Astrocyte (in vitro differentiated cells and primary cell): ENCODE data around the gene IGF1R. TPM values are rescaled to one million over a fixed set of nuclear protein-coding genes. Genes with fewer than 3 reads are reported as not detected.

Experiments used
- DNase-seq: peaks from one replicate; pipeline ENCODE4 v3.0.0-alpha.2; 2010; ENCODE audit warnings: low read depth
- FAIRE-seq: peaks from 2 replicates; lab custom pipeline; 2011; peaks lifted over from hg19 to GRCh38; lab: Jason Lieb, UNC
- H2AFZ ChIP-seq: 2 replicates; pipeline ENCODE4 v1.6.0; 2012; ENCODE audit warnings: low read depth, low read length, inconsistent platforms
- H3K27ac ChIP-seq: 2 replicates; pipeline ENCODE4 v1.5.1; 2011; ENCODE audit warnings: low read depth, low read length, inconsistent platforms
- H3K27me3 ChIP-seq: 2 replicates; pipeline ENCODE4 v1.6.0; 2011; ENCODE audit warnings: low read length, inconsistent platforms; ENCODE audit not compliant: insufficient read depth
- H3K36me3 ChIP-seq: 2 replicates; pipeline ENCODE4 v1.5.1; 2011; ENCODE audit warnings: low read length, inconsistent platforms; ENCODE audit not compliant: insufficient read depth
- H3K4me1 ChIP-seq: 2 replicates; pipeline ENCODE4 v1.5.1; 2011; ENCODE audit warnings: low read length, inconsistent platforms; ENCODE audit not compliant: insufficient read depth
- H3K4me2 ChIP-seq: 2 replicates; pipeline ENCODE4 v1.6.0; 2012; ENCODE audit warnings: low read length, inconsistent platforms
- H3K4me3 ChIP-seq: 2 replicates; pipeline ENCODE4 v1.5.1; 2011; ENCODE audit warnings: low read depth, mild to moderate bottlenecking, low read length, inconsistent platforms; ENCODE audit not compliant: insufficient read depth
- H3K79me2 ChIP-seq: 2 replicates; pipeline ENCODE4 v1.6.0; 2012; ENCODE audit warnings: mild to moderate bottlenecking, low read length, inconsistent platforms; ENCODE audit not compliant: insufficient read depth
- H3K9ac ChIP-seq: 2 replicates; pipeline ENCODE4 v1.6.0; 2012; ENCODE audit warnings: mild to moderate bottlenecking, low read length, inconsistent platforms
- H3K9me3 ChIP-seq: 2 replicates; pipeline ENCODE4 v1.5.1; 2012; ENCODE audit warnings: low read depth, mild to moderate bottlenecking, low read length, inconsistent platforms; ENCODE audit not compliant: insufficient read depth
- H4K20me1 ChIP-seq: 2 replicates; pipeline ENCODE4 v1.6.0; 2012; ENCODE audit warnings: low read length, inconsistent platforms; ENCODE audit not compliant: insufficient read depth
- H3K27ac Mint-ChIP-seq: one replicate; pipeline ENCODE4 v1.8.0; 2021; ENCODE audit warnings: mild to moderate bottlenecking, mixed read lengths; ENCODE audit not compliant: unreplicated experiment
- H3K27me3 Mint-ChIP-seq: one replicate; pipeline ENCODE4 v1.8.0; 2021; ENCODE audit warnings: low read depth, mixed read lengths; ENCODE audit not compliant: unreplicated experiment
- H3K36me3 Mint-ChIP-seq: one replicate; pipeline ENCODE4 v1.8.0; 2021; ENCODE audit warnings: low read depth, mixed read lengths; ENCODE audit not compliant: unreplicated experiment
- H3K4me1 Mint-ChIP-seq: one replicate; pipeline ENCODE4 v1.8.0; 2021; ENCODE audit warnings: low read depth, mixed read lengths; ENCODE audit not compliant: unreplicated experiment
- H3K4me3 Mint-ChIP-seq: one replicate; pipeline ENCODE4 v1.8.0; 2021; ENCODE audit warnings: mild to moderate bottlenecking, moderate library complexity, mixed read lengths; ENCODE audit not compliant: unreplicated experiment
- H3K9me3 Mint-ChIP-seq: one replicate; pipeline ENCODE4 v1.8.0; 2021; ENCODE audit warnings: mild to moderate bottlenecking, mixed read lengths; ENCODE audit not compliant: unreplicated experiment
- CTCF ChIP-seq: IDR thresholded peaks from 2 replicates; pipeline ENCODE4 v1.5.1; 2011; ENCODE audit warnings: low read depth, mild to moderate bottlenecking, inconsistent platforms, low read length, moderate library complexity; ENCODE audit not compliant: insufficient read depth
- EZH2 ChIP-seq: IDR thresholded peaks from 2 replicates; pipeline ENCODE4 v1.6.1; 2012; ENCODE audit warnings: mild to moderate bottlenecking, low read length, inconsistent platforms; ENCODE audit not compliant: insufficient read depth
- total RNA-seq: library from RNA; stranded (reverse); gene quantifications from 2 replicates; pipeline ENCODE4 v1.2.1, GENCODE V29; 2021

Gene IGF1R
- total RNA-seq, 1 donor from 2014 or later: 270 TPM

- no peak overlapping the region for H3K4me3 ChIP-seq
- FAIRE-seq (no peak), DNase-seq (no peak)
- H3K36me3 ChIP-seq: no peaks in the 10 kb centered on the region
- H3K27ac Mint-ChIP-seq: no peak overlapping the region
- H2AFZ ChIP-seq: no peak overlapping the region
- H4K20me1 ChIP-seq: peaks cover 52% of the 10 kb centered on the region
- H3K79me2 ChIP-seq: peaks cover 85% of the 10 kb centered on the region
- H3K9me3 Mint-ChIP-seq: no peaks in the 10 kb centered on the region
- no peaks in the 10 kb centered on the region for H3K27me3 Mint-ChIP-seq
- H3K4me2 ChIP-seq: no peak overlapping the region
- peaks cover 31% of the 10 kb centered on the region for H3K4me1 ChIP-seq
- H3K27me3 ChIP-seq: no peaks in the 10 kb centered on the region
- no peak overlapping the region for H3K9ac ChIP-seq
- peaks cover 19% of the 10 kb centered on the region for H3K36me3 Mint-ChIP-seq
- TF ChIP-seq CTCF (no peak), EZH2 (no peak)
- peaks cover 35% of the 10 kb centered on the region for H3K4me1 Mint-ChIP-seq
- H3K9me3 ChIP-seq: no peaks in the 10 kb centered on the region
- H3K4me3 Mint-ChIP-seq: no peak overlapping the region
- no peak overlapping the region for H3K27ac ChIP-seq
Observed at GRCh38 chr15:98730860-98731711, 82.7 kb downstream of the IGF1R start.

GRCh38 chr15:98731712-98732450 lies 83.5 kb downstream of the IGF1R start:
- FAIRE-seq: no peak
- H4K20me1 ChIP-seq: peaks cover 60% of the 10 kb centered on the region

More at GRCh38 chr15:98731712-98732450, 83.5 kb downstream of the IGF1R start:
- TF ChIP-seq EZH2 (no peak), CTCF (no peak)
- Histone ChIP-seq H3K4me1 (peaks cover 29% of the 10 kb centered on the region), H3K4me2 (no peak overlapping the region), H3K4me3 (no peak overlapping the region), H3K27ac (no peak overlapping the region), H3K9me3 (no peaks in the 10 kb centered on the region), H3K9ac (no peak overlapping the region), H3K27me3 (no peaks in the 10 kb centered on the region), H3K79me2 (peaks cover 88% of the 10 kb centered on the region), H2AFZ (no peak overlapping the region), H3K36me3 (no peaks in the 10 kb centered on the region)
- Mint-ChIP-seq H3K27me3 (no peaks in the 10 kb centered on the region), H3K4me3 (no peak overlapping the region), H3K9me3 (no peaks in the 10 kb centered on the region), H3K4me1 (peaks cover 32% of the 10 kb centered on the region), H3K36me3 (peaks cover 24% of the 10 kb centered on the region), H3K27ac (no peak overlapping the region)
- no peak for DNase-seq
